HL-60 (cell line): Measurements from ENCODE around the gene KAZALD1.
A peak's percentile ranks its signal among the peaks of the same experiment; 100 is the strongest.

Source experiments
- DNase-seq, 2 experiments: peaks; one replicate each; pipeline ENCODE4 v3.0.0-alpha.2; 2010 to 2020; ENCODE audit warnings: low read depth in 1 of 2, low spot score in 1 of 2
- H3K27ac ChIP-seq: fragments of 250-450 bp; sonication (Bioruptor Pico); replicated peaks from 2 replicates; pipeline ENCODE4 v1.5.1; 2020; ENCODE audit warnings: mild to moderate bottlenecking, moderate library complexity
- H3K27me3 ChIP-seq: fragments of 250-450 bp; sonication (Bioruptor Pico); 2 replicates; pipeline ENCODE4 v1.5.1; 2021; ENCODE audit warnings: mild to moderate bottlenecking, moderate library complexity; ENCODE audit not compliant: insufficient read depth, poor library complexity, severe bottlenecking
- H3K4me3 ChIP-seq: replicated peaks from 2 replicates; pipeline ENCODE4 v1.5.1; 2011; ENCODE audit warnings: mild to moderate bottlenecking, control low read depth, low read length; ENCODE audit not compliant: insufficient read depth
- GABPA ChIP-seq: IDR thresholded peaks from 2 replicates; pipeline ENCODE4 v1.6.1; 2012; ENCODE audit warnings: low read depth
- POLR2AphosphoS5 ChIP-seq: IDR thresholded peaks from 2 replicates; pipeline ENCODE4 v1.6.1; 2012; ENCODE audit warnings: low read depth
- REST ChIP-seq: IDR thresholded peaks from 2 replicates; pipeline ENCODE4 v1.6.1; 2012; ENCODE audit warnings: low read depth; ENCODE audit not compliant: insufficient replicate concordance
- SPI1 ChIP-seq: IDR thresholded peaks from 2 replicates; pipeline ENCODE4 v1.6.1; 2012; ENCODE audit warnings: low read depth, mild to moderate bottlenecking, borderline replicate concordance
- TF ChIP-seq, protein P1 (sequence below): IDR thresholded peaks from one replicate; pipeline ENCODE4 v1.5.1; 2011; ENCODE audit warnings: low read length, control low read depth, inconsistent platforms; ENCODE audit not compliant: insufficient read depth

Gene KAZALD1

DNA sequence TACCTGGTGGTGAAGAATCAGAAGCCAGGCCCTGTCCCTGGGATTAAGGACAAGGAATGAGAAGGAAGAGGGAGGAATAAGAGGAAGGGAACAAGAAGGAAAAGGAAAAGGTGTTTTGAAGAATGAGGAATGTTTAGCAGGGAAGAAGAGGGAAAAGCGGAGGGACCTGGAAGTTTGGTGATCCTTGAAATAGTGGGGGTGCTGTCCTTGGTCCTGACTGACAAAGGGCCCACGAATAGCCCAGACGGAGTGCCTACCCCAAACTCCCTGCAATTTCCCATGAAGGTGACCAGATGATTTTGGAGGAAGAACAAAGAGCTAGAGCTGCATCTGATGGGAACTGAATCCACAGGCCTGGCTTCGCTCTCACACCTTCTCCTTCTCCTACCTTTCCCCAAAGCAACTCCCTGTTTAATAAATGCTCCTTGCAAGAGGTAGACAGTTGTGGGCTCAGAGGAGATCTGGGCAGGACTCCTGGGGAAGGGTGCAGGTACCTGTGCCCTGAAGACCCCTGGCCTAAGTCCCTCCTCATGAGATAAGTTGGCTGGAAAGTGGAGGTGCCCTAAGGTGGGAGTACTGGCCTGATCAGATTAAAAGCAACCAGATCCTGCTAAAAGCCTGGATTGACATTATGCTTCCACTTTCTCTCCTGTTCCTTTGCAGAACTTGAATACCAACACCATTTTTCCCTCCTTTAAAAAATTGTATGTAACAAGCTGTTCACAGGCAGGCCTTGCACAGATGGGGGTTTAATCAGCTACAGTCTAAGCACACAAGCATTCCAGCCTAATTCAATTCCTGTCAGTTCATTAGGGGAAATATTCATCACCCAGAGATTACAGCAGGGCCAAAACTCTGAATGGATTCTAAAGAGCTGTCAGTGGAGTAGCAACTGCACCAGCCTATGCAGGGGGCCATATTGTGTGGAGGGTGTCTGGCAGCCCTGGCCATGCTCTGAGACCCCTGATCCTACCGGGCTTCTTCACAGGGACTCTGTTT, 19.4 kb downstream of the KAZALD1 start:
- H3K4me3 ChIP-seq: no peak overlapping the region
- DNase-seq: no peak
- no peak overlapping the region for H3K27ac ChIP-seq
- H3K27me3 ChIP-seq: peaks cover 6% of the 10 kb centered on the region
- TF ChIP-seq REST: peak; percentile 97
- TF ChIP-seq, protein P1, sequence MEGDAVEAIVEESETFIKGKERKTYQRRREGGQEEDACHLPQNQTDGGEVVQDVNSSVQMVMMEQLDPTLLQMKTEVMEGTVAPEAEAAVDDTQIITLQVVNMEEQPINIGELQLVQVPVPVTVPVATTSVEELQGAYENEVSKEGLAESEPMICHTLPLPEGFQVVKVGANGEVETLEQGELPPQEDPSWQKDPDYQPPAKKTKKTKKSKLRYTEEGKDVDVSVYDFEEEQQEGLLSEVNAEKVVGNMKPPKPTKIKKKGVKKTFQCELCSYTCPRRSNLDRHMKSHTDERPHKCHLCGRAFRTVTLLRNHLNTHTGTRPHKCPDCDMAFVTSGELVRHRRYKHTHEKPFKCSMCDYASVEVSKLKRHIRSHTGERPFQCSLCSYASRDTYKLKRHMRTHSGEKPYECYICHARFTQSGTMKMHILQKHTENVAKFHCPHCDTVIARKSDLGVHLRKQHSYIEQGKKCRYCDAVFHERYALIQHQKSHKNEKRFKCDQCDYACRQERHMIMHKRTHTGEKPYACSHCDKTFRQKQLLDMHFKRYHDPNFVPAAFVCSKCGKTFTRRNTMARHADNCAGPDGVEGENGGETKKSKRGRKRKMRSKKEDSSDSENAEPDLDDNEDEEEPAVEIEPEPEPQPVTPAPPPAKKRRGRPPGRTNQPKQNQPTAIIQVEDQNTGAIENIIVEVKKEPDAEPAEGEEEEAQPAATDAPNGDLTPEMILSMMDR: no peak

- peaks cover 19% of the 10 kb centered on the region for H3K27me3 ChIP-seq
These were observed 24.1 kb downstream of the KAZALD1 start for GRCh38 chr10:101085846-101086245.

GRCh38 chr10:101087376-101087775, 25.6 kb downstream of the KAZALD1 start:
- DNase-seq: no peak
- H3K27me3 ChIP-seq: peaks cover 23% of the 10 kb centered on the region

More at GRCh38 chr10:101085846-101086245, 24.1 kb downstream of the KAZALD1 start:
- no peak for DNase-seq
- H3K4me3 ChIP-seq: no peak overlapping the region
- TF ChIP-seq REST: no peak
- no peak for TF ChIP-seq SPI1
- TF ChIP-seq, protein P1: no peak
- TF ChIP-seq POLR2AphosphoS5: no peak
- TF ChIP-seq GABPA: no peak
- H3K27ac ChIP-seq: no peak overlapping the region

More at GRCh38 chr10:101087376-101087775, 25.6 kb downstream of the KAZALD1 start:
- no peak overlapping the region for H3K27ac ChIP-seq
- no peak overlapping the region for H3K4me3 ChIP-seq
- TF ChIP-seq REST (no peak), SPI1 (no peak), GABPA (no peak), POLR2AphosphoS5 (no peak)
- TF ChIP-seq, protein P1: no peak
